GM21576 (cell line): ENCODE measurements around the gene MNAT1.

Experiments
- ATAC-seq: cut with Tn5 transposase; IDR thresholded peaks from one replicate; pipeline ENCODE4 v1.9.1; 2021; ENCODE audit warnings: mild to moderate bottlenecking, moderate library complexity; ENCODE audit not compliant: unreplicated experiment

MNAT1 gene

GRCh38 chr14:60956632-60957031 is 222.1 kb downstream of the MNAT1 start:
- no peak for ATAC-seq

GRCh38 chr14:60958146-60958545 is 223.6 kb downstream of the MNAT1 start:
- ATAC-seq, result no peak

GRCh38 chr14:60963761-60964160 is 229.2 kb downstream of the MNAT1 start:
- no peak for ATAC-seq

- ATAC-seq, result no peak
These were observed 230.3 kb downstream of the MNAT1 start for GRCh38 chr14:60964904-60965303.

GRCh38 chr14:60965402-60965801 is 230.8 kb downstream of the MNAT1 start:
- ATAC-seq, result no peak

- ATAC-seq, result no peak
These were observed 233.5 kb downstream of the MNAT1 start for GRCh38 chr14:60968099-60968498.

- ATAC-seq, result no peak
These were observed 234.1 kb downstream of the MNAT1 start for GRCh38 chr14:60968671-60969070.

- ATAC-seq, result no peak
These were observed 235.6 kb downstream of the MNAT1 start for GRCh38 chr14:60970146-60970545.

GRCh38 chr14:60971271-60971670 is 236.7 kb downstream of the MNAT1 start:
- ATAC-seq, result no peak

- ATAC-seq, result no peak
These were observed 237.7 kb downstream of the MNAT1 start for GRCh38 chr14:60972295-60972694.

GRCh38 chr14:60973070-60973469 is 238.5 kb downstream of the MNAT1 start:
- no peak for ATAC-seq

- ATAC-seq, result no peak
These were observed 239.6 kb downstream of the MNAT1 start for GRCh38 chr14:60974090-60974651.

- ATAC-seq, result no peak
These were observed 241.0 kb downstream of the MNAT1 start for GRCh38 chr14:60975551-60975950.

- no peak for ATAC-seq
These were observed 243.3 kb downstream of the MNAT1 start for GRCh38 chr14:60977847-60978246.

- peak; percentile 87 for ATAC-seq
These were observed 246.5 kb downstream of the MNAT1 start, which contains the start of the genes SLC38A6 and TRMT5 for GRCh38 chr14:60980811-60981632. SLC38A6 (plus strand) TSS chr14:60981245; CDS start chr14:60981278, 33 bp downstream. TRMT5 (minus strand) TSS chr14:60981079; CDS start chr14:60980973, 106 bp downstream.

- no peak for ATAC-seq
These were observed 247.3 kb downstream of the MNAT1 start for GRCh38 chr14:60981633-60982455.

- ATAC-seq, result no peak
These were observed 249.6 kb downstream of the MNAT1 start for GRCh38 chr14:60984196-60984595.

- no peak for ATAC-seq
These were observed 251.9 kb downstream of the MNAT1 start for GRCh38 chr14:60986500-60986899.

- no peak for ATAC-seq
These were observed 255.0 kb downstream of the MNAT1 start for GRCh38 chr14:60989599-60989998.

- ATAC-seq, result no peak
These were observed 264.1 kb downstream of the MNAT1 start for GRCh38 chr14:60998617-60999016.

- no peak for ATAC-seq
These were observed 265.0 kb downstream of the MNAT1 start for GRCh38 chr14:60999536-60999935.
